ENCODE data around the gene BATF3. TPM values are rescaled to one million over a fixed set of nuclear protein-coding genes. Genes with fewer than 3 reads are reported as not detected.

BATF3 gene
- total RNA-seq, 4 donors from 2014 or later: 0.14 to 2.8 (median 0.64) TPM; not detected in 1

DNA sequence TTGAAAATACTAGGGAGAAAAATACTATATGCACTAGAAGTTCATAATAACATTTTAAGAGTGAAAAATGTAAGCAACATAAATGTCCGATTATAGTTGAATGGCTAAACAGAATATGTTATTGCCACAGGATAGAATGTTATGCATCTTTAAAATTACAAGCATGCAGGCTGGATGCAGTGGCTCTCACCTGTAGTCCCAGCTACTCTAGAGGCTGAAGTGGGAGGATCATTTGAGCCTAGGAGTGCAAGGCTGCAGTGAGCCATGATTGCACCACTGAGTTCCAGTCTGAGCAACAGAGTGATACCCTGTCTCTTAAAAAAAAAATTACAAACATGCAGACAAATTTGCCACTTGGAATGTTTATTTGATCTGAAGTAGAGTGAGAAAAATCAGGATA, 3.0 kb upstream of the BATF3 start:
- in situ Hi-C loops (cut with MboI; ENCODE audit: low pct_ligation_motif_present in 1 of 4, low pct_unique_long_range_greater_than_20kb in 1 of 4, low sequenced_read_pairs in 3 of 4) (no loop called here), intact Hi-C loops (cut with DNase I; ENCODE audit: low total_unique reads) (no loop called here)
- Histone ChIP-seq H3K27ac (no peak overlapping the region), H3K36me3 (no peaks in the 10 kb centered on the region), H3K9me3 (no peaks in the 10 kb centered on the region), H3K4me3 (no peak overlapping the region), H3K27me3 (peaks cover 76% of the 10 kb centered on the region), H3K4me1 (peaks cover 4 to 35% (median 19%) of the 10 kb centered on the region in 4 donors)
- DNase-seq: no peak
- 25 to 39% methylated on average over 1 of the region's 1 CpG for WGBS, 2 donors (ENCODE audit: low coverage in 1 of 2)
- no peak for TF ChIP-seq EP300 (IDR thresholded peaks at IDR 0.05; ENCODE audit: low read depth)
- TF ChIP-seq POLR2A (IDR thresholded peaks at IDR 0.05): no peak
- no peak for TF ChIP-seq CTCF (IDR thresholded peaks at IDR 0.05)
- TF ChIP-seq POLR2AphosphoS5 (IDR thresholded peaks at IDR 0.05): no peak

DNA sequence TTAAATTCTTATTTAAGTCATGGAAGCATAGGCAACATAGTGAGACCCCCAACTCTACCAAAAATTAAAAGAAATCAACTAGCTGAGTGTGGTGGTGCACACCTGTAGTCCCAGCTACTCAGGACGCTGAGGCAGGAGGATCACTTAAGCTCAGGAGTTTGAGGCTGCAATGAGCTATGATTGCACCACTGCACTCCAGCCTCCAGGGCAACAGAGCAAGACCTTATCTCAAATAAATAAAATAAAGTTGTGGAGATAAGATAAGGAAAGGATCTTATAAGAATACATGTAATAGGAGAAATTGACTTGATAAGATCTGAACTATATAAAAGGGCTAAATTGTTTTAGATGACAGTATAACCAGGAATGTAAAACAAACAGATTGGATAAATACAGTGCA, 2.3 kb upstream of the BATF3 start:
- H3K4me3 ChIP-seq: no peak overlapping the region
- no peak overlapping the region for H3K27ac ChIP-seq
- TF ChIP-seq CTCF (IDR thresholded peaks at IDR 0.05) (peak in 3 of 5 experiments; percentile 10 to 45 (median 26)), POLR2A (IDR thresholded peaks at IDR 0.05) (no peak)
- H3K4me1 ChIP-seq: peaks cover 4 to 35% (median 19%) of the 10 kb centered on the region in 4 donors
- H3K36me3 ChIP-seq: no peaks in the 10 kb centered on the region
- WGBS, 2 donors (ENCODE audit: low coverage in 1 of 2): 39 to 40% methylated on average over 1 of the region's 1 CpG
- peaks cover 78% of the 10 kb centered on the region for H3K27me3 ChIP-seq
- in situ Hi-C loops (cut with MboI; ENCODE audit: low pct_ligation_motif_present in 1 of 4, low pct_unique_long_range_greater_than_20kb in 1 of 4, low sequenced_read_pairs in 3 of 4): no loop called here
- DNase-seq: no peak
- intact Hi-C loops (cut with DNase I; ENCODE audit: low total_unique reads): no loop called here
- H3K9me3 ChIP-seq: no peaks in the 10 kb centered on the region

GRCh38 chr1:212700892-212701819, 1.5 kb upstream of the BATF3 start:
- intact Hi-C loops (cut with DNase I; ENCODE audit: low total_unique reads): no loop called here
- peaks cover 79% of the 10 kb centered on the region for H3K27me3 ChIP-seq
- WGBS, 2 donors (ENCODE audit: low coverage in 1 of 2): 9 to 54% methylated on average over 3 to 27 of the region's 27 CpGs

More at GRCh38 chr1:212700892-212701819, 1.5 kb upstream of the BATF3 start:
- TF ChIP-seq EP300 (IDR thresholded peaks at IDR 0.05; ENCODE audit: low read depth) (no peak), POLR2AphosphoS5 (IDR thresholded peaks at IDR 0.05) (no peak), POLR2A (IDR thresholded peaks at IDR 0.05) (no peak), CTCF (IDR thresholded peaks at IDR 0.05) (no peak)
- peak overlapping the region; percentile 64 to 71 (median 68) for H3K27ac ChIP-seq
- H3K36me3 ChIP-seq: no peaks in the 10 kb centered on the region
- H3K9me3 ChIP-seq: no peaks in the 10 kb centered on the region
- in situ Hi-C loops (cut with MboI; ENCODE audit: low pct_ligation_motif_present in 1 of 4, low pct_unique_long_range_greater_than_20kb in 1 of 4, low sequenced_read_pairs in 3 of 4): no loop called here
- DNase-seq: peak; percentile 39
- H3K4me3 ChIP-seq: peak overlapping the region; percentile 34 to 67 (median 54)
- peaks cover 4 to 35% (median 19%) of the 10 kb centered on the region in 4 donors for H3K4me1 ChIP-seq
